Astrocyte (in vitro differentiated cells and primary cell): ENCODE data around the gene ANO3.
"Not testable (repeated sequence)": the region's sequence is repeated elsewhere in the genome, so short reads cannot be mapped to it uniquely, and the experiment has no call there.

ENCODE experiments used
- CTCF ChIP-seq: IDR thresholded peaks from 2 replicates; pipeline ENCODE4 v1.5.1; 2011; ENCODE audit warnings: low read depth, mild to moderate bottlenecking, inconsistent platforms, low read length, moderate library complexity; ENCODE audit not compliant: insufficient read depth
- EZH2 ChIP-seq: IDR thresholded peaks from 2 replicates; pipeline ENCODE4 v1.6.1; 2012; ENCODE audit warnings: mild to moderate bottlenecking, low read length, inconsistent platforms; ENCODE audit not compliant: insufficient read depth

- not testable (repeated sequence) for TF ChIP-seq CTCF, EZH2
Measured at GRCh38 chr11:26597049-26597689, 265.2 kb downstream of the ANO3 start.
